NOMO-1 (cell line): Measurements from ENCODE around the gene ART1.
"Not testable (repeated sequence)": the region's sequence is repeated elsewhere in the genome, so short reads cannot be mapped to it uniquely, and the experiment has no call there.

Experiments
- DNase-seq, 2 experiments: peaks; one replicate each; lab custom pipeline; 2025; ENCODE audit not compliant: unreplicated experiment in 2 of 2; lab: John Stamatoyannopoulos, UW

ART1 gene, protein sequence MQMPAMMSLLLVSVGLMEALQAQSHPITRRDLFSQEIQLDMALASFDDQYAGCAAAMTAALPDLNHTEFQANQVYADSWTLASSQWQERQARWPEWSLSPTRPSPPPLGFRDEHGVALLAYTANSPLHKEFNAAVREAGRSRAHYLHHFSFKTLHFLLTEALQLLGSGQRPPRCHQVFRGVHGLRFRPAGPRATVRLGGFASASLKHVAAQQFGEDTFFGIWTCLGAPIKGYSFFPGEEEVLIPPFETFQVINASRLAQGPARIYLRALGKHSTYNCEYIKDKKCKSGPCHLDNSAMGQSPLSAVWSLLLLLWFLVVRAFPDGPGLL

DNA sequence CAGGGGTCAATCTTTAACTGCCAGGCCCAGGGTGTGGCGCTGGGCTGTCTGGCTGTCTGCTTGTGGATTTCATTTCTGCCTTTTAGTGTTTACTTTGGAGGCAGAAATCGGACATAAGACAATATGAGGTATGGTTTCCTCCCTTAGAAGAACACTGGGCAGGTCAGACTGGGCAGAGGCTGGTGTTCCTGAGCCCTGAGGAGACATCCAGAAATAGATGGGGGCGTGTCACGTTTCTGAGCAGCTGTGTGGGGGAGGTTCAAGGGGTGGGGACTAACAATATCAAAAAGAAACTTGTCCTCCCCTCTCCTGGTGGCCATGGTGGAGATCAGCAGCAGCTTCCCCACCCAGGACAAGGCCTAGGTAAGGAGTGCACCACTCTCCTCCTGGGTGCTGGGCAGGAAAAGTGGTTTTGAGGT is at the start of gene ART1:
Gene ART1, plus strand, starts transcription at position 312 of the 419 bp plus-strand sequence. CDS start 14,086 bp downstream, outside the sequence.
- no peak for DNase-seq

DNA sequence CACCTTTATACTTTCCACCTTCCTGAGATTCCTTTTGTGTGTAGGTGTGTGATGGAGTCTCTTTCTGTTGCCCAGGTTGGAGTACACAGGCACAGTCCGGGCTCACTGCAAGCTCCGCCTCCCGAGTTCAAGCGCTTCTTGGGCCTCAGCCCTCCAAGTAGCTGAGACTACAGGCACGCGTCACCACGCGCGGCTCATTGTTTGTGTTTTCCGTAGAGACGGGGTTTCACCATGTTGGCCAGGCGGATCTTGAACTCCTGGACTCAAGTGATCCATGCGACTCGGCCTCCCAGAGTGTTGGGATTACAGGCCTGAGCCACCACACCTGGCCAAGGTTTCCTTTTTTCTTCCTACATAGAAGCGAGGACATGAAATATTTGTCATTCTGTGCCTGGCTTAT is 47.2 kb upstream of the ART1 start:
- DNase-seq: not testable (repeated sequence)

DNA sequence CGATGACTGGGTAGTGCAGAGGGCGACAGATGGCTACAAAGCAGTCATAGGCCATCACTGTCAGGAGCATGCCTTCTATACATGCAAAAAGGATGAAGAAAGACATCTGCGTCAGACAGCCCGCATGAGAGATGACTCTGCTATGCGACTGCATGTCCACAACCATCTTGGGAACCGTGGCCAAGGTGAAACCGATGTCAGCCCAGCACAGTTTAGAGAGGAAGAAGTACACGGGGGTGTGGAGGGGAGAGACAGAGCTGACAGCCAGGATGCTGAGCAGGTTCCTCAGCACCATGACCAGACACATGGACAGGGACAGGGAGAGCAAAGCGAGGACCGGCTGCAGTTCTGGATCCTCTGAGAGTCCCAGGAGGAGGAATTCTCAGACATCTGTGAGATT is 44.7 kb upstream of the ART1 start:
- not testable (repeated sequence) for DNase-seq

DNA sequence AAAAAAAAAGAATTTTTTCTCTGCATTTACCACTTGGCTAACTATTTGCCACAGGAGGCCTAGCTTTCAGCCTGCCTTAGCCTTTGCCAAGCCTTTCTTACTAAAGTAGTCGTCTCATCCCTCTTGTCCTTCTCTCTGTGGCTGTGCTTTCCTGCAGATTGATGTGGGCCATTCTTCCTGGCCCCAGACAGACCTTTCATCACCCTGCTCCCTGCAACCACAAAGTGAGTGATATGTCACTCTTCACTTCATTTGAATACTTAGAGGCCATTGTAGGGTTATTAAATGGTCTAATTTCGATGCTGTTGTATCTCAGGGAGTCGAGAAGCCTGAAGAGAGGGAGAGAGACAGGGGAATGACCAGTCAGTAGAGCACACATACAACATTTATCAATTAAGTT is 40.8 kb upstream of the ART1 start:
- no peak for DNase-seq

DNA sequence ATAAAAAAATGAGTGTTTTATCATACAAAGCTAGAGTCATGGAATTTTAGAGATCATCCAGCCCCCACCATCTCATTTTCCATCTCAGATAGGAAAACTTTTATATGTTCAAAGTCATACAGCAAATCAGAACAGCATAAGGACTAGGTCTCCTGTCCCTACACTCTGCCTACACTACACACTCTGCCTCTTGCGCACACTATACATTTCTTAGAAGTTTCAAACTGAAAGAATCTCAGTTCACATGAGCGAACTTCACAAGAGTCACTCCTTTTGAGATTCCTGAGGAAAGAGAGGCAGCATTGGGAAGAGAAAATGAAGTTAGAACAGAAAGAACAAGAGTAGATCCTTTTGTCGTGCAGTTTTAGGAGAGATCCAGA is 39.7 kb upstream of the ART1 start:
- no peak for DNase-seq

DNA sequence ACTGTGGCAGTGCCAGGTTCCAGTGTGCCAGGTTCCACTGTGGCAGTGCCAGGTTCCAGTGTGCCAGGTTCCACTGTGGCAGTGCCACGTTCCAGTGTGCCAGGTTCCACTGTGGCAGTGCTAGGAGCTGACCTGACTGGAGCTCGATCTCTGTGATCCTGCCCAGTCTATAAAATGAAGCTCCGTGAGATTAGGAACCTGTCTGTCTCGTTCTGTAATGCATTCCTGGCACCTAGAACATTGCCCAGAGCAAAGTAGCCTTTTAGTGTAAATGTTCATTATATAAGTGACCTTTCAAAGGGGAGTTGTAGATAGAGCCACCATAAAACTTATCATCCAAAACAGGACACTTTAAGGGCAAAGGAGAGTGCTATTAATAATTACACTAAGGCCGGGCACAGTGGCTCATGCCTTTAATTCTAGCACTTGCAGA is 39.1 kb upstream of the ART1 start:
- DNase-seq: no peak

DNA sequence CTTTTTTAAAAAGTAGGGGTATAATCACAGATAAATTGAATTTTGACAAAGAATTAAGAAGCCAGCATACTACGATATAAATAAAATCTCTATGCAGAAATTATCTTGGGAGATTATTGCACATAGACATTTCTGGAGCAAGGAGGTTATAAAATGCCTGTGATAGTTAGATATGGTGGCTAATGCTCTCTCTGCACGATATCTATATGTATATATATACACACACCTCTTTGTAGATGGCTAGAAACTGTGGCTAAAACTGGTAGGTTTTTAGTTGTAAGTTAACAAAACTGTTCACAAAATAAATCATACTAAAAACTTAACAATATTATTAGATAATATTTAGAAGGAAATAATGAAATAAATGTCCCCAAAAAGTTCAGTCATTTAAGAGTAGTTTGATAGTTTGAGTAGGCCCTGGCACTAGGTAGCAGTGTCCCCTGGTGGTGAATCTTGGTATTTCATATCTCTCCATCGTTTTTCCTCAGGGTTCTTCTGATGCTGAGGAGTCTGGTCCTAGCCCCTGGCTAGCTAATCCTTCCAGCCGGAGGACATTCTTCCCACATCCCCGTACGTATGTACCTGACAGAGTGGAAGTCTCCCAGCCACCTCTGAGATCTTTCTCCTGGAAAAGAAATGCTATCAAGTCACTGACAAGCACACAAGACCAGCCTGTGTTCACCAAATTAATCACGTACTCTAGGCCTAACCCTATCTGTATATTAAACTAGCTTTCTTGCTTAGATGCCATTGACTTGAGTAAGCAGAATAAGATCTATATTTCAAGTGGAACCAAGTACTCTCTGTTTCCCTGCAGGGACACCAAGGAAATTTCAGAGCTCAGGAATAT is 35.3 kb upstream of the ART1 start:
- DNase-seq: peak in 1 of 2 experiments; percentile 27

DNA sequence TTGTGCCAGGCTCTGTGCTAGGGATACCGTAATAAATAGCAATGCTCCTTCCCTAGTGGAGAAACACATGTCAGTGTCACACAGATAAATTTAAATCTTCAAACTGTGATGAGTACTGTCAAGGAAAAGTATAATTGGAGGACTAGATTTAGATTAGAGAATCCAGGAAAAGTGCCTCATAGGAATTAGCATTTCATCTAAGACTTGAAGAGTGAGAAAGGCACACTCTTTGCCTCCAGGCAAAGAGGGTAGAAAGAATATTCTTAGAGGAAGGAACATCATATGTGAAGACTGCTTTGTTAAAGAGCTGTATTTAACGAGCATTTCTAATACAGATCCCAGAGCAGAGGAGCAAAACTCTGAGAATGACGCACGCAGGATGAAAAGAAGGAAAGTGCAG is 34.1 kb upstream of the ART1 start:
- no peak for DNase-seq

DNA sequence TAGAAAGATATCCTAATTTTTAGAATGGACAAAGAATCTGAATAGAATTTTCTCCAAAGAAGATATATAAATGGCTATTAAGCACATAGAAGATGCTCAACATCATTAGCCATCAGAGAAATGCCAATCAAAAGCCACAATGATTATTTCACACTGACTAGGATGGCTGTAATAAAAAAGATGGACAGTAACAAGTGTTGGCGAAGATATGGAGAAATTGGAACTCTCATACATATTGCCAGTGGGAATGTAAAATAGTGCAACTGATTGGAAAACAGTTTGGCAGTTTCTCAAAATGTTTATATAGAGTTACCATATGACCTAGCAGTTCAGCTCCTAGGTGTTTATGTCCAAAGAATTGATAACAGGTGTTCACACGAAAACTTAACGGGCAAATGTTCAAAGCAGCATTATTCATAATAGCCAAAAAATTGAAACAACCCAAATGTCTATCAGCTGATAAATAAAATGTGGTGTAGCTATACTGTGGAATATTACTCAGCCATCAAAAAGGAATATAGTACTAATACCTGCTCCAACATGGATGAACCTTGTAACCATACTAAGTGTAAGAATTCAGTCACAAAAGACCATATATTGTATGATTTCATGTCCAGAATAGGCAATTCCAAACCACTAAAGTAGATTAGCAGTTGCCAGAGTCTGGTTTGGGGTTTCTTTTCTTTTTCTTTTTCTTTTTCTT is 32.8 kb upstream of the ART1 start:
- DNase-seq: no peak

DNA sequence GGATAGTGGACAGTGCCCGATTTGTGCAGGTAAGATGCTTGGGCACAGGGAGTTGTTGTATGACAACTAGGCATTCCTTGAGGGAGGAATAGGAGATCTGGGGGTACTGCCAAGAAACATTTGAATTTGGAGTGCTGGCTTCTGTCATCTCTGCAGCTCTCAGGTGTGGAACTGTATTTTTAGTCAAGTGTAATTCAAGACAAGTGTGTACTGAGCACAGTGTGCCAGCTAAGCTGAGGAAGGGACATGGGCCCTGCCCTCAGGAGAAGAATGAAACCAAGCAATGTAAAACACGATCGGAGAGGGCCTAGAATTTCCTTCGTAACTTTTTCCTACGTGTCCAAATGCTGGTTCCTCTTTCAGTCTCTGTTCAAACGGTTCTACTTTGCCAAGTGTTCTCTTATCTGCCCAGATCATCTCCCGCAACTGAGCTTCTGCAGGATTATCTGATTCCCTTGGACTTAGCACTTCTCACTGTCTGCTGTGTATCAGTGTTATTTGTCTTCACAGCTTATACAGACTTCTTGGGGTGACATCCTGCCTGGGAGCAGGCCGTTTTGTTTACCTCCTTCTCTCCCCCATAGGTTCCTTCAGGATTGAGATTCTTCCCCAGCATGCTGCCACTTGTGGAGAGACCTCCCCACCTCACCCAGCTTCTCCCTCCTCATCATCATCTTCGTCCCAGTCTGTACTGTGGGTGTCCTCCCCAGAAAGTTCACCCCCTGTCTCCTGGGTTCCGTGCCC is 30.8 kb upstream of the ART1 start:
- DNase-seq: peak; percentile 44 to 75

DNA sequence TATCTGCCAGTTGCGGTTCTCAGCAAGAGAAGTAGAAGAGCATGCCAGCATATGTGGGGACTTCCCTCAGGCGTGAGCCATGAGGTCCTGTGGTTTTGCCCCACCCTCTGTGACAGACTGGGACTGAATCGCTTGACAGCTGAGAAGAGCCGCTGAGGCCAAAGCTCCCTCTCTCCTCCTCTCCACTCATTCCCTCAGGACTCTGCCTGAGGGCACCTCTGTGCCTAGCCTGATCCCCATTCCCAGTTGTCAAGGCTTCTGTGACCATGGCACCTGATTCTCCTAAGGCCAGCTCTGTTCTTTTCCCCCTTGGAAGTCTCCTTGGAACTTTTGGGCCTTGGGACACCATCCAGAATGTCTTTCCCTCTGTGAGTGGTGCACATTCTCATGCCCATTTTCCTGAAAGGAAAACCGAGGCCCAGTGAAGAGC is 30.2 kb upstream of the ART1 start:
- peak; percentile 73 to 81 for DNase-seq

DNA sequence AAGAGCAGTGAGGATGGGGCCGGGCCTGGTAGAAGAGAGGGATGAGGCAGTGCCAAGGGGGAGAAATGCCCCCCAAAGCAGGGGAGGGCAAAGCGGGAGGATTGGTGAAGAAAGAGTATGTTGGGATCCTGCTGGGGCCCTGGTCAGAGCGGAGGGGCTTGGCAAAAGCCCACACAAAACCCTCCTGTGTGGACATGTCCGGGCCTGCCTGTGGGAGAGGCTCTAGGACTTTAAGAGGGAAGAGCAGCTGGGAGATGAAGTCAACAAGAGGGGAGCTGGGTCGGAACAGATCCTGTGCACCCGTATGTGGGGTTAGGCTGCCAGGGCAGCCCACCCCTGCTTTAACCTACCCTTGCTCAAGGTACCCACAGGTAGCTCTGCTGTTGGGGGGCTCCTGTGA is 28.9 kb upstream of the ART1 start:
- no peak for DNase-seq

DNA sequence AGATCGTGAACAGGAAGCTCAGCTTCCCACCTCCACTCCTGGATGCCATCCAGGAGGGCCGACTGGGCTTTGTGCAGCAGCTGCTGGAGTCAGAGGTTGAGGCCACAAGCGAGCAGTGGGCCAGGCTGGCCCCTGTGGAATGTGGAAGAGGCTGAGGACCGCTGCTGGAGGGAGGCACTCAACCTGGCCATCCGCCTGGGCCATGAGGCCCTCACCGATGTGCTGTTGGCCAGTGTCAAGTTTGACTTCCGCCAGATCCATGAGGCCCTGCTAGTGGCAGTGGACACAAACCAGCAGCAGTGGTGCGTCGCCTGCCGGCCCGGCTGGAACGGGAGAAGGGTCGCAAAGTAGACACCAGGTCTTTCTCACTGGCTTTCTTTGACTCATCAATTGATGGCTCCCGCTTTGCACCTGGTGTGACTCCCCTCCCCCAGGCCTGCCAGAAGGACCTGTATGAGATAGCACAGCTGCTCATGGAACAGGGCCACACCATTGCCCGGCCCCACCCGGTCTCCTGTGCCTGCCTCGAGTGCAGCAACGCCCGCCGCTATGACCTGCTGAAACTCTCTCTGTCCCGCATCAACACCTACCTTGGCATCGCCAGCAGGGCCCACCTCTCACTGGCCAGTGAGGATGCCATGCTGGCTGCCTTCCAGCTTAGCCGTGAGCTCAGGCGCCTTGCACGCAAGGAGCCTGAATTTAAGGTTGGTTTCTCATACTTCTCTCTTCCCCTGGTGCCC is 28.0 kb upstream of the ART1 start:
- DNase-seq: no peak

DNA sequence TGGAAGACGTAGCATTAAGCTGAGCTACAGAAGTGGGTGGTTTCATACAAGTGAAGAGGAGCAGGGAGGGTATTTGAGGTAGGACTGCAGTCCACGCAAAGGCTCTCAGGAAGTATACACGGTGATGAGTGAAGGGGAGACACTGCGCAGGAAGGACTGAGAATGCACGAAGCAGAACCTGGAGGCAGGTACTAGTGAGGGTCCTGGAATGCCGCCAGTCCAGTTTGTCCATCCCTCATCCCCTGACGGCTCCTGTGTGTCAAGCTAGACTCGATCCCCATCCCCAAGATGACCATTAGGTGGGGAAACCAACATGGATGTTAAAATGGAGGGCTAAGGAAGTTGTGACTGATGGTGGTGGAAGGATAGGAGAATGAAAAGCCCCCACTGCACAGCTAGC is 26.9 kb upstream of the ART1 start:
- no peak for DNase-seq

DNA sequence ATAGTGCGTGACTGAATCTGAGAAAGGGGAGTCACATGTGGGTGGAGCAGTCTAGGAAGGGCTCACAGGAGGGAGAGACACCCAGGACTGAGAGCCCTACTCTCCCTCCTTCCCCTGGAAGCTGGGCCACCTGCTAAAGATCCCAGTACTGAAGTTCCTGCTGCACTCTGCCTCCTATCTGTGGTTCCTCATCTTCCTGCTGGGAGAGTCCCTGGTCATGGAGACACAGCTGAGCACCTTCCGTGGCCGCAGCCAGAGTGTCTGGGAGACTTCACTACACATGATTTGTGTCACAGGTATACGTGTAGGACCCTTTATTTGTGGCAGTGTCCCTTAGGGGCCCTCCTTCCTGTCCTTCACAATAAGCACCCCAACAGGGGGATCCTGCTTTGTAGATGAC is 22.4 kb upstream of the ART1 start:
- DNase-seq: no peak

DNA sequence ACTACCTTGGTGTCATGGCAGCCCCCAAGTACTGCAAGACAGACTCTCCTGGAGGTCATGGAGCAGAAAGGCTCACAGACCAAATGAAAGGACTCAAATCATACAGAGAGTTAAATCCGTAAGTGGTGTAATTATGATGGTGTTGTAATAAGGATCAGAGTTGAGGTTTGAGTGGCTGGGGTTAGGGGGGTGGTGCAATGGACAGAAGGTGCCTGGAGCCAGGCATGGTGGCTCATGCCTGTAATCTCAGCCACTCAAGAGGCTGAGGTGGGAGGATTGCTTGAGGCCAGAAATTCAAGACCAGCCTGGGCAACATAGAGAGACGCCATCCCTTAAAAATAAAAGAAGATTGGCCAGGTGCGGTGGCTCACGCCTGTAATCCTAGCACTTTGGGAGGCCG is 21.8 kb upstream of the ART1 start:
- DNase-seq: peak; percentile 70 to 76

DNA sequence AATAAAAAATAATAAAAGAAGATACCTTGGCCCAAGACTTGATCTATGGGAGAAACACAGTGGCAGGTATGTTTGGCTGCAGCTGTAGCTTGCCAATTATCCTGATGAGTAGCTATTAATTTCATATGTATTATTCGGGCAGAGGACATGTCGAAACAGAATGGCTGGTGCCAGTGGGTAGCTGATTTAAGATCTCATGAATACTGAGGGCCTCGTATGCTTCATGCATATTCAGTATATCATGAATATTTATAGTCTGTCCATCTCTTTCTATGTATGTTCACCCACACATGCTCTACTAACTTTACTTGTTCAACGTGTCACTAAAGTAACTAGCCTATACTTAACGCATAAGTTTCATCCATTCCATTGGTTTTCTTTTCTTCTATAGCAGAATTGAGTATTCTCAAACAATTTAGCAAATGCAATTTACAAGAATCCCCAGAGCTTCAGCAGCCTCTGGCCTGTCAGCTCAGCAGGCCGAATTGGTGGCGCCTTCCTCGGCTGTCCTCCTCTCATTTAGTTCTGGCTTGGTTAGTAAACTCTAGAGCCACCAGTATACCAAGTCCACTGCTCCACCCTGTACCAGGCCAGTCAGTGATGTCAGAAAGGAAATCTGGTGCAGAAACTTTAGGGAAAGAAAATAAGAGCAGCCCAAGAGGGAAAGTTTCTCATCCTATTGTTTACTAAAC is 21.0 kb upstream of the ART1 start:
- no peak for DNase-seq

DNA sequence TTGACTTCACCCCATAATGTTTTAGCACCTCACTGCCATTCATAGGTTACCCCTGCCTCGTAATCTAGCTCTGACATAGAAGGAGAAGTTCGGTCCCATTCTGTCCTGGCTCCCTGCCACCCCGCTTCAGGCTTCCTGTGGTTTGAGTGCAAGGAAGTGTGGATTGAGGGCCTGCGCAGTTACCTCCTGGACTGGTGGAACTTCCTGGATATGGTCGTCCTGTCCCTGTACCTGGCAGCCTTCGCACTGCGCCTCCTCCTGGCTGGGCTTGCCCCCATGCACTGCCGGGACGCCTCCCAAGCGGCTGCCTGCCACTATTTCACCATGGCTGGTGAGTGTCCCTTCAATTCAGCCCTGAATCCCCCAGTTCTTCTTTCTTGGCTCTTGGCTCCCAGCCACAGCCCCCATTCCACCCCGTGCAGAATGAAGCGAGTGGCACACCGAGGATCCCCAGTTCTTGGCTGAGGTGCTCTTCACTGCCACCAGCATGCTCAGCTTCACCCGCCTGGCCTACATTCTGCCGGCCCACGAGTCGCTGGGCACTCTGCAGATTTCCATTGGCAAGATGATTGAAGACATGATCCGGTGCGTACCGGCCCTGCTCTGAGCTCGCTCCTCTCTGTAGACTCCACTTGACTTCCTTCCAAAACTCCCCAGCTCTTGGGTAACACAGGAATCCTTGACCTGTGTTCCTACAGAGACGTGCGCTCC is 18.5 kb upstream of the ART1 start:
- DNase-seq: no peak

DNA sequence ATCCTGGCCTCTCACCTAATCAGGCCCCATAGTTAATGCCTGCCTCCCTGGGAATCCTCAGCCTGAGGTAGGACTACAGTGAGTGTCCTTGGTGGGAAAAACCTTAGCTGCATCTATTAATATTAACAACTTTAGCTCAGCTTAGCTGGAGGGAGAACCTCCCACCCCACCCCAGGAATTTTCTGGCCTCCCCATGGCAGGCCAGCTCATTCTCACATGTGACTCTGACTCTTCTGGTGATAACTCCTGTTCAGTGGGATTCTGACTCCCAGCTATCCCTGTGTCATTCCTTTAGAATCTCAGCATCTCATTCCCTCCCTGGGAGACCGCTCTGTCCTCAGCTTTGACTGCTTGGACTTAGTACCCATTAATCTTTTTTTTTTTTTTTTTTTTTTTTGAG is 17.6 kb upstream of the ART1 start:
- DNase-seq: no peak
